Inflammatory macrophage treated with lipopolysaccharide for 1 hour (primary cell): Measurements from ENCODE around the gene NYAP1.
"Not testable (repeated sequence)": the region's sequence is repeated elsewhere in the genome, so short reads cannot be mapped to it uniquely, and the experiment has no call there.

Source experiments
- DNase-seq, 2 donors: peaks; one replicate each; pipeline ENCODE4 v3.0.0-alpha.2; 2020 to 2022

Gene NYAP1

GRCh38 chr7:100484673-100485045 lies 932 bp downstream of the NYAP1 start:
- no peak for DNase-seq

- DNase-seq: peak; percentile 54 to 83
Observed at GRCh38 chr7:100485471-100485876, 1.7 kb downstream of the NYAP1 start.

DNA sequence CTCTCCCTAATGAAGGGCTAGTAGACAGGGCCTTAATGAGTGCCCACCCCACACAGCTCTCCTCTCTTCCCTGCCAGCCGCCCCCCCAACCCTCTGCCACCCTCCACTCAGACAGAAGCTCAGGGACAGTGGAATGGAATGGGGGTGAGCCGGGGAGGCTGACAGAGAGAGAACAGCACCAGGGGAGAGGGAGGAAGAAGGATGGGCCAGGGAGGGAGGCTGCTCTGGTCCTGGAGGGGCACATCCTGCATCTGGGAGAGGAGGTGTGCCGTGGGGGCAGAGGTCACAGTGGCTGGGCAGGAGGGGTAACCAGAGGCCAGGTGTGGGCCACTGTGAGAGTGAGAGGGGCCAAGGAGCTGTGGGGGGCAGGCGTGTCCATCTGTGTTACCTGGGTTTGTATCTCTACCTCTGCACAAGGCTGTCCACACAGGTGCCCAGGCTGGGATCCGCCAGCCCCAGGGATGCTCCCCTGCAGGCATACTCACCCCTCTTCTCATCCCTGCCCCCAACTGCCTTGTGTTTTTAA lies 2.4 kb downstream of the NYAP1 start:
- DNase-seq: no peak

- DNase-seq: no peak
Observed at GRCh38 chr7:100486753-100487446, 3.2 kb downstream of the NYAP1 start.

DNA sequence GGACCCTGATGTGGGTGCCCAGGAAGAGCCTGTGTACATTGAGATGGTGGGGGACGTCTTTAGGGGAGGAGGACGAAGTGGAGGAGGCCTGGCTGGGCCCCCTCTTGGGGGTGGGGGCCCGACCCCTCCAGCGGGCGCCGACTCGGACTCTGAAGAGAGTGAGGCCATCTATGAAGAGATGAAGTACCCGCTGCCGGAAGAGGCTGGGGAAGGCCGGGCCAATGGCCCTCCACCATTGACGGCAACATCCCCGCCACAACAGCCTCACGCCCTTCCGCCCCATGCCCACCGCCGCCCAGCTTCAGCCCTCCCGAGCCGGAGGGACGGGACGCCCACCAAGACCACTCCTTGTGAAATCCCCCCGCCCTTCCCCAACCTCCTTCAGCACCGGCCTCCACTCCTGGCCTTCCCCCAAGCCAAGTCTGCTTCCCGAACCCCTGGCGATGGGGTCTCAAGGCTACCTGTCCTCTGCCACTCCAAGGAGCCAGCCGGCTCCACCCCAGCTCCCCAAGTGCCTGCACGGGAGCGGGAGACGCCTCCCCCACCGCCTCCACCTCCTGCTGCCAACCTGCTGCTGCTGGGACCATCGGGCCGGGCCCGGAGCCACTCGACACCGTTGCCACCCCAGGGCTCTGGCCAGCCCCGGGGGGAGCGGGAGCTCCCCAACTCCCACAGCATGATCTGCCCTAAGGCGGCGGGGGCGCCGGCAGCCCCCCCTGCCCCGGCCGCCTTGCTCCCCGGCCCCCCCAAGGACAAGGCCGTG lies 4.8 kb downstream of the NYAP1 start:
- DNase-seq: no peak

GRCh38 chr7:100489121-100489520 lies 5.4 kb downstream of the NYAP1 start:
- DNase-seq: no peak

DNA sequence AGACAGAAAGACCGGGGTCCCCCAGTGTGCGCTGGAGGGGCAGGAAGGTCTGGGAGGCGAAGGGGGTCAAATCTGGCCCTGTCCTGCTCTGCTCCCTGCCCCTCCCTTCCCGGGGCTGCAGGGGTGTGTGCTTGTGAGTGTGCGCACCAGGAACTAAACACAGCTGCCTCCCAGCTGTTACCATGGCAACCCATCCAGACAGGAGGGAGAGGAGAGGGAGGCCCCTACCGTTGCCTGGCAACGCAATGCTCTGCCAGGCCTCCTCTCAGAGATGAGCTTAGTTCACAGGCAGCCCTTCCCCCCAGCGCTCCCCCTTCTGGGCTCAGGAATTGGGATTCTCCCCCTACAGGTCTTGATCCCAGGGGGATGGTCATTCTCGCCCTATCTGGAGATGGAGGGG lies 6.1 kb downstream of the NYAP1 start:
- peak in 1 of 2 donors; percentile 17 for DNase-seq

DNA sequence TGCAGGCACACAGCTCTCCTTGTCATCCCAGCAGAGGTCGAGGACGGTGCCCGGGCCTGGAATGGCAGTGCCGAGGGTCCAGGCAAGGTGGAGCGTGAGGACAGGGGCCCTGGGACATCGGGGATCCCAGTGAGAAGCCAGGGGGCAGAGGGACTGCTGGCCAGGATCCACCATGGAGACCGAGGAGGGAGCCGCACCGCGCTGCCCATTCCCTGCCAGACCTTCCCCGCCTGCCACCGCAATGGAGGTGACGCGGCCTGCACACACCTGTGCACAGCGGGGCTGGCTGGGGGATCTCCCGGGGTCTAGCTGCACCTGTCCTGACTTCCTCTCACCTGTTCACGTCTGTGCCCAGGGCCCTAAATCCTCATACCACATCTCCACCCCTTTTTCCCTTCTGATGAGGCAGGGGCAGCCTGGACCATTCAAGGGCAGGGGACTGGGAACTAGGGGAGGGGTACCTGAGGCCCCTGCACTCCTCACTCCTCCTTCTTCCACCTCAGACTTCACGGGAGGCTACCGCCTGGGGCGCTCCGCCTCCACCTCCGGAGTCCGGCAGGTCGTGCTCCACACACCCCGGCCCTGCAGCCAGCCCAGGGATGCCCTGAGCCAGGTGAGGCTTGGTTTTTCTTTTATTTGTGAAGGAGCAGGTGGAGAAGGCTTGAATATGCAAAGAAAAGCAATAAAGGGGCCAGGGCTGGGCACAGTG lies 6.9 kb downstream of the NYAP1 start:
- no peak for DNase-seq

DNA sequence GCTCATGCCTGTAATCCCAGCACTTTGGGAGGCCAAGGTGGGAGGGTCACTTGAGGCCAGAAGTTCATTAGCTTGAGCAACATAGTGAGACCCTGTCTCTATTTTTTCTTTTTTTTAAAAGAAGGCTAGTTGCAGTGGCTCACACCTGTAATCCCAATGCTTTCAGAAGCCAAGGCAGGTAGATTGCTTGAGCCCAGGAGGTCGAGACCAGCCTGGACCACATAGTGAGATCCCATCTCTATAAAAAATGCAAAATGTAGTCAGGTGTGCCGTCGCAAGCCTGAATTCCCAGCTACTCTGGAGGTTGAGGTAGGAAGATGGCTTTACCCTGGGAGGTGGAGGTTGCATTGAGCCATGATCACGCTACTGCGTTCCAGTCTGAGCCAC lies 7.5 kb downstream of the NYAP1 start:
- no peak for DNase-seq

DNA sequence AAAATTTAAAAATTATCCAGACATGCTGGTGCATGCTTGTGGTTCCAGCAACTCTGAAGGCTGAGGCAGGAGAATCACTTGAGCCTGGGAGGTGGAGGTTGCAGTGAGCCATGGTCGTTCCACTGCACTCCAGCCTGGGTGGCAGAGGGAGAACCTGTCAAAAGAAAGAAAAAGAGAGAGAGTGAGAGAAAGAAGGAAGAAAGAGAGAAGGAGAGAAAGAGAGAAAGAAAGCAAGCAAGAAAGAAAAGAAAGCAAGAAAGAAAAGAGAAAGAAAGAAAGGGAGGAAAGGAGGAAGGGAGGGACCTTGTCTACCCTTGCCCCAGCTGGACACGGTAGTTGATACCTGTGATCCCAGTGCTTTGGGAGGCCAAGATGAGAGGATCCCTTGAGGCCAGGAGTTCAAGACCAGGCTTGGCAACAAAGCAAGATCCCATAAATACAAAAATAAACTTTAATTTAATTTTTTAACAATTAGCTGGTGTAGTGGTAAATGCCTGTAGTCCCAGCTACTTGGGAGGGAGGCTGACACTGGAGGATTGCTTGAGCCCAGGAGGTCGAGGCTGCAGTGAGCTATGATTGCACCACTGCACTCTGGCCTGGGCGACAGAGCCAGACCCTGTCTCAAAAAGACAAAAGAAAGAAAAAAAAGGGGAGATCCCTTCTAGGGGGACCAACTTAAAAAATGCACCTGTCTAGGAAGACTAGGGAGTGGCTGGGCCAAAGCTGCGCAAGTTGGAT lies 9.2 kb downstream of the NYAP1 start:
- DNase-seq: no peak

GRCh38 chr7:100493476-100494264 lies 9.9 kb downstream of the NYAP1 start:
- DNase-seq: no peak

- no peak for DNase-seq
Observed at GRCh38 chr7:100496509-100496908, 12.8 kb downstream of the NYAP1 start.

DNA sequence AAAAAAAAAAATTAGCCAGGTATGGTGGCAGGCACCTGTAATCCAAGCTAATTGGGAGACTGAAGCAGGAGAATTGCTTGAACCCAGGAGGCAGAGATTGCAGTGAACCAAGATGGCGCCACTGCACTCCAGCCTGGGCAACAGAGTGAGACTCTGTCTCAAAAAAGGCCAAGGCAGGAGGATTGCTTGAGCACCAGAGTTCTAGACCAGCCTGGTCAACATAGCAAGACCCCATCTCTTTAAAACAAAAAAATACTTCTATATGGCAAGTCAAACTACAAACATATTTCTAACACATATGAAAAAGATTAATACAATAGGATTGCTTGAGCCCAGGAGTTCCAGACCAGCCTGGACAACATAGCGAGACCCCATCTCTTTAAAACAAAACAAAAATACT lies 17.0 kb downstream of the NYAP1 start:
- not testable (repeated sequence) for DNase-seq

- DNase-seq: not testable (repeated sequence)
Observed at GRCh38 chr7:100504031-100504430, 20.3 kb downstream of the NYAP1 start.

DNA sequence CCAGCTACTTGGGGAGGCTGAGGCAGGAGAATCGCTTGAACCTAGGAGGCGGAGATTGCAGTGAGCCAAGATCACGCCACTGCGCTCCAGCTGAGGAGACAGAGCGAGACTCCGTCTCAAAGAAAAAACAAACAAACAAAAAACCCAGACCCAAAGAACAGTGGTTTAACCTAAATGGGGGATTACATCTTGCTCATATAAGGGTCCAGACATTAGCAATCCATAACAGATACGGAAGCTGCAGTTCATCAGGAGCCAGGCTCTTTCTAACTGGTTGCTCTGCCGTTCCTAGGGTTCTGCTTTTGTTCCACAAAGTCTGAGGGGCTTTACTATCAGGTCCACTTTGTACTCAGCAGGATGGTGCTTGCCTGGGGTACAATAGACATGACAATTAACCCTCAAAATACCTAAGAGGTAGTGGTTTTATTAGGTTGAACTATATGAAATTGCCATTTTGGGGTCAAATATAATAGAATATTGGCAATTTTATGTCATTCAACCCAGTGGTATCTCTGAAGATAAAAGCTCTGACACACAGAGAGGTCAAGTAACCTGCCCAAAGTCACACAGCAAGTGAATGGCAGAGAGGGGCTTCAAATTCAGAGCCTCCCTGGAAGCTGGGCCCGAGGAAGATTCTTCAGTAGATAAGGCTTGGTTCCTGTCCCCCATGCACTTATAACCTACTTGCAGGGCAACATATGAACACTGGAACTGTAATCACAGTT lies 21.3 kb downstream of the NYAP1 start:
- DNase-seq: no peak

- no peak for DNase-seq
Observed at GRCh38 chr7:100506356-100506923, 22.7 kb downstream of the NYAP1 start.

- no peak for DNase-seq
Observed at GRCh38 chr7:100509231-100509630, 25.5 kb downstream of the NYAP1 start.

- DNase-seq: no peak
Observed at GRCh38 chr7:100510437-100511239, 26.9 kb downstream of the NYAP1 start.

GRCh38 chr7:100513212-100513810 lies 29.6 kb downstream of the NYAP1 start:
- DNase-seq: no peak

GRCh38 chr7:100515072-100515532 lies 31.4 kb downstream of the NYAP1 start:
- peak; percentile 13 to 70 for DNase-seq
